Skeletal muscle satellite cell (primary cell): ENCODE data around the gene PSMD14.
A peak's percentile ranks its signal among the peaks of the same experiment; 100 is the strongest.

Source experiments
- H3K27me3 ChIP-seq: 2 replicates; pipeline ENCODE4 v1.7.0; 2013; ENCODE audit warnings: low read length; ENCODE audit not compliant: control insufficient read depth, insufficient read depth
- H3K36me3 ChIP-seq: 2 replicates; pipeline ENCODE4 v1.7.0; 2013; ENCODE audit warnings: mild to moderate bottlenecking, control low read depth, low read length; ENCODE audit not compliant: insufficient read depth
- H3K4me1 ChIP-seq: 2 replicates; pipeline ENCODE4 v1.7.0; 2013; ENCODE audit warnings: low read length; ENCODE audit not compliant: control insufficient read depth, insufficient read depth
- H3K4me2 ChIP-seq: 2 replicates; pipeline ENCODE4 v1.7.0; 2013; ENCODE audit warnings: mild to moderate bottlenecking, low read length
- H3K4me3 ChIP-seq: 2 replicates; pipeline ENCODE4 v1.7.0; 2013; ENCODE audit warnings: low read length
- H3K9ac ChIP-seq: 2 replicates; pipeline ENCODE4 v1.7.0; 2013; ENCODE audit warnings: mild to moderate bottlenecking, low read depth, low read length, moderate library complexity
- H3K9me3 ChIP-seq: replicated peaks from 2 replicates; pipeline ENCODE4 v1.7.0; 2013; ENCODE audit warnings: mild to moderate bottlenecking, control low read depth, low read length

The PSMD14 gene

DNA sequence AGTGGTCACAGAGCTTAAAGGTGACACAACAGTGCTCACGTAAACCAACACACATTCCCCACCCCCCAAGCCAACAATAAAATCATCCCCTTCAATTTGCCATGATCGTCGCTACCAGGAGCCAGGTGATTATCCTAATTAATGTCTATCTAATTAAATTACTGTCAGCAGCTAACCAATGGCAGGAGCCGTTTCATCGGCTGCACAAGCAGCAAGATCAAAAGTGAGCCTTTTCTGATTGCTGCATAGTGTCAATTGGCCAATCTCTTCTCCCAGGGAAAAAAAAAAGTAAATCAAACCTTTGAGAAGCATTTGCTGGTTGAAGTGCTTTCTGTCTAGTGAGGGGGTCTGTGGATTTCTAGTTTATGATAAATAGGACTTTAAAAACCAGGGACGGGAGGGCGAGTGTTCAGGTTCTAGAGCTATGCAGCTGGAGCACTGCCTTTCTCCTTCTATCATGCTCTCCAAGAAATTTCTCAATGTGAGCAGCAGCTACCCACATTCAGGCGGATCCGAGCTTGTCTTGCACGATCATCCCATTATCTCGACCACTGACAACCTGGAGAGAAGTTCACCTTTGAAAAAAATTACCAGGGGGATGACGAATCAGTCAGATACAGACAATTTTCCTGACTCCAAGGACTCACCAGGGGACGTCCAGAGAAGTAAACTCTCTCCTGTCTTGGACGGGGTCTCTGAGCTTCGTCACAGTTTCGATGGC is 107.9 kb downstream of the PSMD14 start, which contains the start of gene TBR1:
Gene TBR1, plus strand, starts transcription at position 311 of the 721 bp plus-strand sequence. Its CDS starts 114 bp downstream, at position 425.
- no peak within 1 kb of the TSS for H3K9ac ChIP-seq
- H3K4me2 ChIP-seq: peak within 1 kb of the TSS; percentile 97
- no peaks in the 10 kb centered on the region for H3K9me3 ChIP-seq
- H3K4me3 ChIP-seq: no peak within 1 kb of the TSS
- peaks cover 7% of the 10 kb centered on the region for H3K36me3 ChIP-seq
- peaks cover 13% of the 10 kb centered on the region for H3K4me1 ChIP-seq
- H3K27me3 ChIP-seq: peaks cover 65% of the 10 kb centered on the region

DNA sequence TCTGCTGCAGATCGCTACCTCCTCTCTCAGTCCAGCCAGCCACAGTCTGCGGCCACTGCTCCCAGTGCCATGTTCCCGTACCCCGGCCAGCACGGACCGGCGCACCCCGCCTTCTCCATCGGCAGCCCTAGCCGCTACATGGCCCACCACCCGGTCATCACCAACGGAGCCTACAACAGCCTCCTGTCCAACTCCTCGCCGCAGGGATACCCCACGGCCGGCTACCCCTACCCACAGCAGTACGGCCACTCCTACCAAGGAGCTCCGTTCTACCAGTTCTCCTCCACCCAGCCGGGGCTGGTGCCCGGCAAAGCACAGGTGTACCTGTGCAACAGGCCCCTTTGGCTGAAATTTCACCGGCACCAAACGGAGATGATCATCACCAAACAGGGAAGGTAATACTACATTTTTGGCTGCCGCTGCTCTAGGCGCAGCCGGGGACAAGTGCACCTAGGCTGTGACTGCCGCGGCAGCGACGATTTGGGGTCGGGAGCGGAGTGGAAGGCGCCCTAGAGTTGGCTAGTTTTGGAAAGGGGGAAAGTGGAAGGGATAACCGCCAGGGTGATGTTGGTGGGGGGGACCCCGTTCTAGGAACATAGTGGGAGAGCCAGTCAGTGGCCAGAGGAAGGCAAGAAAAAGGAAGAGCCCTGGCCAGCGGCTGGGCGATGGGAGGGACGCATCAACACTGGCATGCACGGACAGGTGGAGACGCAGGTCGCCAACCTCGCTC is 108.6 kb downstream of the PSMD14 start:
- H3K4me3 ChIP-seq: no peak overlapping the region

DNA sequence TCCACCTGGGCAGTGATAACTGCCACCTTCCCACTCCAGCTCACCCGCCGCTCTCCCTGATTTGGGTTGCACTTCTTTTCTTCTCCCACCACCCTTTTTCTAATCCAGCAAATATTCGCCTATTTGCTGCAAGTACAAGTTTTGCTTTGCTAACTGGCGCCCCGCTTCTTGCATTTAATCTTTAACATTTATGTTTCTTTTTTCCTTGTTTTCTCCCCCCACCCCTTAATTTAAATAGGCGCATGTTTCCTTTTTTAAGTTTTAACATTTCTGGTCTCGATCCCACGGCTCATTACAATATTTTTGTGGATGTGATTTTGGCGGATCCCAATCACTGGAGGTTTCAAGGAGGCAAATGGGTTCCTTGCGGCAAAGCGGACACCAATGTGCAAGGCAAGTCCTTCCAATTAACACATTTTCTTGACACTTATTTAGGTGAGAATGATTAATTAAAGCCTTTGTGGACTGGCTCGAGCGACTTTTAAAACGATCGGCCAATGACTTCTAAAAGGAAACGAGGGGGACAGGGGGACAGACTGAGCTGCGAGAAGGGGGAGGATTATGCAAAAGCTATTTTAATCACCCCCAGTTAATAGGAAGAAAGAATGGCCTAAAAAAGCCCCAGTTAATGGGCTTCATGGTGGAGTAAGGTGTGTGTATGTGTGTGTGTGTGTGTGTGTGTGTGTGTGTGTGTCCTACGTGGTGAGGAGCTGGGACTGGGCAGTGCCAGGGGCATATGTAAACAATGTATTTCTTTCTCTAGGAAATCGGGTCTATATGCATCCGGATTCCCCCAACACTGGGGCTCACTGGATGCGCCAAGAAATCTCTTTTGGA is 109.4 kb downstream of the PSMD14 start:
- Histone ChIP-seq H3K4me1 (peaks cover 13% of the 10 kb centered on the region), H3K36me3 (no peaks in the 10 kb centered on the region), H3K9me3 (no peaks in the 10 kb centered on the region), H3K4me2 (no peak overlapping the region), H3K4me3 (no peak overlapping the region), H3K27me3 (peaks cover 79% of the 10 kb centered on the region), H3K9ac (no peak overlapping the region)

More for the DNA sequence above, 108.6 kb downstream of the PSMD14 start:
- peaks cover 71% of the 10 kb centered on the region for H3K27me3 ChIP-seq
- peak overlapping the region; percentile 14 for H3K4me2 ChIP-seq
- H3K36me3 ChIP-seq: peaks cover under 1% of the 10 kb centered on the region
- H3K9ac ChIP-seq: no peak overlapping the region
- peaks cover 13% of the 10 kb centered on the region for H3K4me1 ChIP-seq
- no peaks in the 10 kb centered on the region for H3K9me3 ChIP-seq

DNA sequence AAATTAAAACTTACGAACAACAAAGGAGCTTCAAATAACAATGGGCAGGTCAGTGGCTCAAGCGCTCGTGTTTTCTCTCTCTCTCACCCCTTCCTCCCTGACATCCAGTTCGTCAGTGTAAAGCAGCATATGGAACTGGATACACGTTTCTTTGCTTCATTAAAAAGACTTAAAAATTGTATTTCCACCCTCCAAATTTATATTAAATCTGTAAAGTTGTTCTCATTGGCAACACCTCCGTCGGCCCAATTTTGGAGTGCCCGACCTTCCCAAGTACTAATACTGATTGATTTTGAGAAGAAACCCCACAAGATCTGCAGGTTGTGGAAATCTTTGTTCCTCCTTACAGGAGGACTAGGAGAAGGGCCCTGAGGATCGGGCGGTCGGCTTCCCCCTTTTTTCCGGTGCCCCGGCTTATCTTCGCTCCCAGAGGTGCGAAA is 110.1 kb downstream of the PSMD14 start:
- H3K4me2 ChIP-seq: peak overlapping the region; percentile 83
- peaks cover 86% of the 10 kb centered on the region for H3K27me3 ChIP-seq
- peak overlapping the region; percentile 44 for H3K4me3 ChIP-seq
- H3K9me3 ChIP-seq: no peaks in the 10 kb centered on the region
- no peak overlapping the region for H3K9ac ChIP-seq
- peaks cover 13% of the 10 kb centered on the region for H3K4me1 ChIP-seq
- no peaks in the 10 kb centered on the region for H3K36me3 ChIP-seq

DNA sequence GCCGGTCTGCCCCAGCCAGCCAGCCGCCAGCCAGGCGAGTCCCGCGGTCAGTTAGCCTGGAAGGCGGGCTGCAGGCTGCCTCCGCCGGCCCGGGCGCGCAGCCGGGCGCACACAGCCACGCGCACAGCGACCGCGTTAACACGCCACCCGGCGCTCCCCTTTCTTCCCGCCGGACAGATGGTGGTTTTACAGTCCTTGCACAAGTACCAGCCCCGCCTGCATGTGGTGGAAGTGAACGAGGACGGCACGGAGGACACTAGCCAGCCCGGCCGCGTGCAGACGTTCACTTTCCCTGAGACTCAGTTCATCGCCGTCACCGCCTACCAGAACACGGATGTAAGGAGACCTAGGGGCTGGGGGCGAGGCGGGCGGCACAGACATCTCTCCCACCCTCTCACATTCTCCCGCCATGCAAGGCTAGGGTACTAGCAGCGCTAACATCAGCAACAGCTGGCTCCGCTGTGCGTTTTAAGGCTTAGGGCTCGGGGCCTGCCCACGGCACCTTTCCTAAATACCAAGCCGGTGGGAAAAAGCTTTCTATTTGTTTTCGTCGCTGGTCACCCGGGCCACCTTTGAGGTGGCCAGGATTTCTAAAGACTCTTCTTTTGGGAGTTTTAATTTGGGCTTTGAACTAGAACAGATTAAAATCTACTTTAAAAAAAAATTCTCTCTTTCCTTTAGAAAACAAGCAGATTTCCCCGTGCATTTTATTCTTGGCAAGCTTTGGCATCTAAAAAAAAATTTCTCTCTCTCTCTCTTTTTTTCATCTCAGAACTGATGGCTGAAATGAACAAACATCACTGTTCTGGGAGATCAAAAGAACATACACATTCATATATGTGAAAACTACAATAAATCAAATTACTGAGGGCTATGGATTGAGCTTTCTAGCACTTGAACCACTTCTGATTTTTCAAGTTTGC is 110.8 kb downstream of the PSMD14 start:
- Histone ChIP-seq H3K9ac (no peak overlapping the region), H3K9me3 (no peaks in the 10 kb centered on the region), H3K4me2 (peak overlapping the region; percentile 83), H3K4me1 (peaks cover 17% of the 10 kb centered on the region), H3K36me3 (no peaks in the 10 kb centered on the region), H3K27me3 (peaks cover 92% of the 10 kb centered on the region), H3K4me3 (peak overlapping the region; percentile 44)

DNA sequence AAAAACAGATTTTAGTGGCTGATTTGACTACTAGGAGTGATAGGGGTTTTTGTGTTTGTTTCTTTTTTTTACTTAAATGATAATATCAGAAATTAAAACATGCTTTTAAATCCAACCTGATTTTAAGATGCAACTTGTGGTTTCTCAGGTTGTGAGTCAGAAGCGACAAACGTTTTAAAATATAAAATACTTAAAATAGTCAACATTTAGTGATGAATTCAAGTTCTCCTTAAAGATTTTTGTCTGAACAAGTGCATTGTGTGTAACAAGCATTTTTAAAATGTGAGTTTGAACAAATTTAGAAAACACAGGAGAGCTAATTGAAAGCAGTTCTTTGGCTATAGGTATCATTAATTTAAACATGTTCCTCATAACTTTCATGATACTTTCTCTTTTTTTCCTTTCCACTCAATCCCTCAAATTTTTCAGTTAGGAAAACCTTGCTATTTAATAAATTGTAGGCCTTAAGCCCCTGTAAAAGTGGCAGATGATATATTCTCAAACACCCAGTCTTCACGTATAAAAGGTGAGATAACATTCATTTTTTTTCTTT is 111.5 kb downstream of the PSMD14 start:
- Histone ChIP-seq H3K27me3 (peaks cover 99% of the 10 kb centered on the region), H3K9ac (no peak overlapping the region), H3K4me3 (no peak overlapping the region), H3K9me3 (no peaks in the 10 kb centered on the region), H3K4me2 (no peak overlapping the region), H3K4me1 (peaks cover 10% of the 10 kb centered on the region), H3K36me3 (no peaks in the 10 kb centered on the region)

DNA sequence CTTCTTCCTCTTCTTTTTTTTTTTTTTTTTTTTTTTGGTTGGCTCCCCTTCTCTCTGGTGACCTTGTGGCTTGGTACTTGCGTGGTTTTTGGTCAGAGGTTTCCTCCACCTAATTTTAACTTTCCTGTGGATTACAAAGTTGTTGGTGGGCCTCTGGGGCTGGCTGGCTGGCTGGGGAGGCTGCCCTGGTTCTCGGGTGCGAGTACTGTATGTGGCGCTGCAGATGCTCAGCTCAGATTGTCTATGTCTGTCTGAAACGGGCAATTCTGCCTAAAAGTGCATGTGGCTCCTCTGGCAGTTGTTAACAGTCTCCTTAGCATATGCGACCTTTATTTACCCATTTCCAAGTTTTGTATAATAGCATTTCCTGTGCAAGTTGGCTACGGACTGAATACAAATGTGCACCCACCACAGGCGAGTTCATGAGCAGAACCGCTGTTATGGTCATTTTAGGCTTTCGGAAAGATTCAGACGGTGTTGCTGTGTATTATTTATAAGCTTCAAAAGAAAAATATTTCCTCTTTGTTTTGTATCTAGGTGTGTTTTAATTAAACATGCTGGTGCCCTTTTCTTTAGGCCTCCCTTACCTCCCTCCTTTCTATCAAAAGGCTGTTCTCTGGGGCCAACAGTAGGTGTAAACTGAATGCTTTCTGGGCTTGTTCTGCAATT is 112.3 kb downstream of the PSMD14 start:
- peaks cover 99% of the 10 kb centered on the region for H3K27me3 ChIP-seq
- H3K9ac ChIP-seq: no peak overlapping the region
- H3K36me3 ChIP-seq: no peaks in the 10 kb centered on the region
- no peaks in the 10 kb centered on the region for H3K9me3 ChIP-seq
- no peak overlapping the region for H3K4me3 ChIP-seq
- no peak overlapping the region for H3K4me2 ChIP-seq
- H3K4me1 ChIP-seq: peaks cover 8% of the 10 kb centered on the region

DNA sequence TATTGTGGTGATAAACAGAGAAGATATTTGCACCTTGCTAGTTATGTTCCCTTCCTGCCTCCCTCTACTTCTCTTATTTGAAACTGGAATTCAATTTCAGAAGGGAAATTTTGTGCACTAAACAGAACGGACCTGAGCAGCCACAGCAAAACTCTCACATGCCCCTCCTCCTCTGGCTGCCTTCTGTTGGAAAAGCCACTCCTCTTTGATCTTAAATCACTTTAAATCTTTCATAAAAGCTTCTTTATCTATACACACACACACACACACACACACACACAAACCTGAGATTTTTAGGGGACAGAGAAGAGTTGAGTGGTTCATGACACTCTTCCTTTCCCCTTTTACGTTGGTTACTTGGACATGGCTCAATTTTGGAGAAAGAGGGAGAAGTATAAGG is 113.5 kb downstream of the PSMD14 start:
- H3K9ac ChIP-seq: no peak overlapping the region
- peaks cover 99% of the 10 kb centered on the region for H3K27me3 ChIP-seq
- no peak overlapping the region for H3K4me3 ChIP-seq
- no peaks in the 10 kb centered on the region for H3K9me3 ChIP-seq
- no peaks in the 10 kb centered on the region for H3K36me3 ChIP-seq
- H3K4me1 ChIP-seq: peaks cover 8% of the 10 kb centered on the region
- no peak overlapping the region for H3K4me2 ChIP-seq

DNA sequence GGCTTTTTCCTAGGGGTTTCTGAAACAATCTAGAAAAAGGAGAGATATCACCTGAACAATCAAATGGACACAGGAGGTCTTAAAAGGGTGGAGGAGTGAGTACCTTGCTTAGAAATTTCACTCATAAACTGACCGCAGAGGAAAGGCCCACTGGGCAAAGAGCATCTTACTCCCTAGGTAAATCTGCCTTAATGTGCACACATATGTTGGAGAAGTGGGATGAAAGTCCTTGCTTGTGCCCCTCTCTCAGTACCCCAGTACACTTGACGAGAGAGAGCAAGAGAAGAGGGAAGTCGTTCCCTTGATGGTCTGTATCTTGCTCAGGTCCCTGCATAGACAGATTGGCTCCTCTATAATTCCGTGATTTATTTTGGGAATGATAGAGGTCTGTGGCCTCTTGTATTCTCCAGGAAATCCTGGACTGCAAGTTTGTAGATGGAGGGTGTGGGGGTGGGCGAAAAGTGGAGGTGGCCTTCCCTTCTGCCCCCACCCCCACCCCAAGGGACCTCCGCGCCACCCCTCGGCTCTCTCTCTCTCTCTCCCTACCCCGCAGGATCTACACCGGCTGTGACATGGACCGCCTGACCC is 114.7 kb downstream of the PSMD14 start:
- Histone ChIP-seq H3K9me3 (no peaks in the 10 kb centered on the region), H3K4me1 (peaks cover 6% of the 10 kb centered on the region), H3K36me3 (no peaks in the 10 kb centered on the region), H3K9ac (no peak overlapping the region), H3K4me2 (peak overlapping the region; percentile 90), H3K4me3 (no peak overlapping the region), H3K27me3 (peaks cover 95% of the 10 kb centered on the region)
